Ectodermal cell (in vitro differentiated cells): ENCODE measurements around the gene THAP5. TPM values are rescaled to one million over a fixed set of nuclear protein-coding genes. Genes with fewer than 3 reads are reported as not detected.
A peak's percentile ranks its signal among the peaks of the same experiment; 100 is the strongest.

ENCODE experiments used
- H3K27ac ChIP-seq: 2 replicates; pipeline ENCODE4 v1.7.0; 2013; ENCODE audit warnings: mild to moderate bottlenecking, low read depth, low read length; ENCODE audit not compliant: insufficient read depth, poor library complexity, severe bottlenecking
- H3K27me3 ChIP-seq: 2 replicates; pipeline ENCODE4 v1.7.0; 2013; ENCODE audit warnings: mild to moderate bottlenecking, low read length; ENCODE audit not compliant: insufficient read depth, control insufficient read depth, poor library complexity, severe bottlenecking
- H3K36me3 ChIP-seq: one replicate; pipeline ENCODE4 v1.7.0; 2013; ENCODE audit warnings: low read length; ENCODE audit not compliant: control insufficient read depth, insufficient read depth
- H3K4me1 ChIP-seq: one replicate; pipeline ENCODE4 v1.7.0; 2013; ENCODE audit warnings: low read length; ENCODE audit not compliant: control insufficient read depth, insufficient read depth
- H3K4me3 ChIP-seq: 2 replicates; pipeline ENCODE4 v1.7.0; 2013; ENCODE audit warnings: low read depth, low read length, control low read depth; ENCODE audit not compliant: insufficient read depth
- H3K9me3 ChIP-seq: 2 replicates; pipeline ENCODE4 v1.7.0; 2013; ENCODE audit warnings: mild to moderate bottlenecking, low read length, moderate library complexity; ENCODE audit not compliant: control insufficient read depth
- WGBS, 2 experiments: methylation state at CpG; one replicate each; pipeline ENCODE4 v1.1.7; 2013; ENCODE audit warnings: missing lambda C conversion rate in 2 of 2; 5-methylcytosine and 5-hydroxymethylcytosine counted together
- polyA plus RNA-seq, 4 experiments: library from polyadenylated mRNA; stranded (reverse); fragments of 50-300 nt; gene quantifications; one replicate each; pipeline ENCODE4 v1.2.3, GENCODE V29; 2013

The THAP5 gene
- 28.8 TPM for polyA plus RNA-seq (2013, experiment 1 of 4)
- 28.3 TPM for polyA plus RNA-seq (2013, experiment 2 of 4)
- 28.3 TPM for polyA plus RNA-seq (2013, experiment 3 of 4)
- 27.8 TPM for polyA plus RNA-seq (2013, experiment 4 of 4)

GRCh38 chr7:108569381-108570145, at the start of gene THAP5, which contains the start of gene DNAJB9:
Gene THAP5, minus strand, starts transcription at chr7:108569706. Its CDS starts 137 bp downstream, at chr7:108569569.
Gene DNAJB9, plus strand, starts transcription at chr7:108569874. Its CDS starts 1,853 bp downstream, at chr7:108571727.
- 1% methylated on average over 65 of the region's 65 CpGs for WGBS, 2 experiments
- peak within 1 kb of the TSS; percentile 88 for H3K4me3 ChIP-seq
- H3K27me3 ChIP-seq: no peaks in the 10 kb centered on the region
- peaks cover 7% of the 10 kb centered on the region for H3K36me3 ChIP-seq
- no peaks in the 10 kb centered on the region for H3K9me3 ChIP-seq
- peaks cover 4% of the 10 kb centered on the region for H3K4me1 ChIP-seq
- H3K27ac ChIP-seq: peak within 1 kb of the TSS; percentile 91

- no peaks in the 10 kb centered on the region for H3K4me1 ChIP-seq
- no peak overlapping the region for H3K27ac ChIP-seq
- H3K4me3 ChIP-seq: no peak overlapping the region
- no peaks in the 10 kb centered on the region for H3K36me3 ChIP-seq
- no peaks in the 10 kb centered on the region for H3K27me3 ChIP-seq
- WGBS, 2 experiments: 85 to 90% methylated on average over 3 of the region's 3 CpGs
- no peaks in the 10 kb centered on the region for H3K9me3 ChIP-seq
These were observed 48.5 kb upstream of the THAP5 start for GRCh38 chr7:108618056-108618455.

GRCh38 chr7:108614896-108615295, 45.4 kb upstream of the THAP5 start:
- H3K4me3 ChIP-seq: no peak overlapping the region
- no peaks in the 10 kb centered on the region for H3K9me3 ChIP-seq
- H3K4me1 ChIP-seq: no peaks in the 10 kb centered on the region
- H3K36me3 ChIP-seq: no peaks in the 10 kb centered on the region
- no peaks in the 10 kb centered on the region for H3K27me3 ChIP-seq
- no peak overlapping the region for H3K27ac ChIP-seq
- WGBS, 2 experiments: 81 to 89% methylated on average over 3 of the region's 3 CpGs

DNA sequence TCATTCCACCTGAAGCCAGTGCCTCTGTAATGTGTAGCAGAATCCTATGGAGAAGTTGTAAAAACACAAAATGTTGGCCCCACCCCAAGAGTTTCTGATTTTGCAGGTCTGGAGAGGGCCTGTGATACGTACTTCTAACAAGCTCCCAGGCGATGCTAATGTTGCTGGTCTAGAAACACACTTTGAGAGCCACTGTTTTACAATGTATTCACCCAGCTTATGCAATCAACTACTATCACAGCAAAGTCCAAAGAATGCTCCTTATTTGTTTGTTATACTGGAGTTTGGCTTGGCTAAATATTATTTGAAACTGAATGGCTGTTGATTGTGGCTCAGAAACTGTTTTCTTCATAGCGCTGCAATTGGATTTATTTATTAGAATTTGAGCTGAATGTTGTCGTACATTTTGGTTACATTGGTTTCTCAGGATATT, 44.5 kb upstream of the THAP5 start:
- H3K4me1 ChIP-seq: no peaks in the 10 kb centered on the region
- no peak overlapping the region for H3K4me3 ChIP-seq

GRCh38 chr7:108613147-108613948, 43.8 kb upstream of the THAP5 start:
- Histone ChIP-seq H3K9me3 (no peaks in the 10 kb centered on the region), H3K4me3 (no peak overlapping the region), H3K27ac (no peak overlapping the region), H3K36me3 (no peaks in the 10 kb centered on the region), H3K4me1 (no peaks in the 10 kb centered on the region), H3K27me3 (no peaks in the 10 kb centered on the region)
- 44 to 52% methylated on average over 4 of the region's 5 CpGs for WGBS, 2 experiments

More for the DNA sequence above, 44.5 kb upstream of the THAP5 start:
- H3K36me3 ChIP-seq: no peaks in the 10 kb centered on the region
- no peak overlapping the region for H3K27ac ChIP-seq
- 92 to 95% methylated on average over 4 of the region's 4 CpGs for WGBS, 2 experiments
- no peaks in the 10 kb centered on the region for H3K27me3 ChIP-seq
- H3K9me3 ChIP-seq: no peaks in the 10 kb centered on the region

- 97 to 100% methylated on average over 3 to 4 of the region's 4 CpGs for WGBS, 2 experiments
- H3K4me3 ChIP-seq: no peak overlapping the region
- no peaks in the 10 kb centered on the region for H3K27me3 ChIP-seq
- H3K36me3 ChIP-seq: no peaks in the 10 kb centered on the region
- no peaks in the 10 kb centered on the region for H3K4me1 ChIP-seq
- no peaks in the 10 kb centered on the region for H3K9me3 ChIP-seq
- H3K27ac ChIP-seq: no peak overlapping the region
These were observed 41.8 kb upstream of the THAP5 start for GRCh38 chr7:108611268-108611667.

GRCh38 chr7:108609643-108610042, 40.1 kb upstream of the THAP5 start:
- no peak overlapping the region for H3K4me3 ChIP-seq
- H3K36me3 ChIP-seq: no peaks in the 10 kb centered on the region
- no peaks in the 10 kb centered on the region for H3K9me3 ChIP-seq
- WGBS, 2 experiments: 89 to 96% methylated on average over 2 of the region's 2 CpGs
- H3K4me1 ChIP-seq: no peaks in the 10 kb centered on the region
- no peak overlapping the region for H3K27ac ChIP-seq
- no peaks in the 10 kb centered on the region for H3K27me3 ChIP-seq

GRCh38 chr7:108605559-108606201, 36.2 kb upstream of the THAP5 start:
- Histone ChIP-seq H3K9me3 (no peaks in the 10 kb centered on the region), H3K27me3 (no peaks in the 10 kb centered on the region), H3K27ac (no peak overlapping the region), H3K36me3 (no peaks in the 10 kb centered on the region), H3K4me1 (peaks cover 6% of the 10 kb centered on the region), H3K4me3 (no peak overlapping the region)
- WGBS, 2 experiments: 92 to 96% methylated on average over 7 of the region's 7 CpGs

- Histone ChIP-seq H3K4me3 (no peak overlapping the region), H3K27me3 (no peaks in the 10 kb centered on the region), H3K9me3 (no peaks in the 10 kb centered on the region), H3K4me1 (peaks cover 6% of the 10 kb centered on the region), H3K36me3 (no peaks in the 10 kb centered on the region), H3K27ac (no peak overlapping the region)
- WGBS, 2 experiments: 90 to 94% methylated on average over 8 to 11 of the region's 11 CpGs
These were observed 35.0 kb upstream of the THAP5 start for GRCh38 chr7:108604307-108605077.
